EL (cell line): Measurements from ENCODE around the gene ATPAF1.
"Not testable (repeated sequence)": the region's sequence is repeated elsewhere in the genome, so short reads cannot be mapped to it uniquely, and the experiment has no call there.

Source experiments
- DNase-seq: peaks from one replicate; pipeline ENCODE4 v3.0.0-alpha.2; 2016

ATPAF1 gene

GRCh38 chr1:46679789-46680573, 11.8 kb upstream of the ATPAF1 start:
- DNase-seq = no peak

- DNase-seq = no peak
These were observed 9.2 kb upstream of the ATPAF1 start for GRCh38 chr1:46677339-46677738.

GRCh38 chr1:46676531-46676930, 8.4 kb upstream of the ATPAF1 start:
- no peak for DNase-seq

GRCh38 chr1:46675549-46676314, 7.6 kb upstream of the ATPAF1 start:
- DNase-seq = no peak

GRCh38 chr1:46673749-46674182, 5.6 kb upstream of the ATPAF1 start:
- DNase-seq = peak; percentile 66

- no peak for DNase-seq
These were observed 4.5 kb upstream of the ATPAF1 start for GRCh38 chr1:46672696-46673095.

- no peak for DNase-seq
These were observed 3.4 kb upstream of the ATPAF1 start, which contains the start of gene TEX38 for GRCh38 chr1:46671554-46671953. Gene TEX38, plus strand, starts transcription at chr1:46671854. Its CDS starts 81 bp downstream, at chr1:46671935.

GRCh38 chr1:46670134-46670533, 2.0 kb upstream of the ATPAF1 start:
- no peak for DNase-seq

GRCh38 chr1:46665983-46666382, 2.2 kb downstream of the ATPAF1 start:
- no peak for DNase-seq

- DNase-seq = not testable (repeated sequence)
These were observed 5.2 kb downstream of the ATPAF1 start for GRCh38 chr1:46662919-46663318.

- DNase-seq = not testable (repeated sequence)
These were observed 8.0 kb downstream of the ATPAF1 start for GRCh38 chr1:46660116-46660515.

- no peak for DNase-seq
These were observed 8.8 kb downstream of the ATPAF1 start for GRCh38 chr1:46659307-46659870.

- DNase-seq = no peak
These were observed 10.4 kb downstream of the ATPAF1 start for GRCh38 chr1:46657775-46658174.

GRCh38 chr1:46656643-46657042, 11.5 kb downstream of the ATPAF1 start:
- no peak for DNase-seq

- no peak for DNase-seq
These were observed 12.3 kb downstream of the ATPAF1 start for GRCh38 chr1:46655848-46656247.

- not testable (repeated sequence) for DNase-seq
These were observed 13.5 kb downstream of the ATPAF1 start for GRCh38 chr1:46654698-46655097.

GRCh38 chr1:46654012-46654411, 14.2 kb downstream of the ATPAF1 start:
- no peak for DNase-seq

GRCh38 chr1:46653405-46653958, 14.7 kb downstream of the ATPAF1 start:
- DNase-seq = peak; percentile 23

GRCh38 chr1:46652321-46653100, 15.7 kb downstream of the ATPAF1 start:
- no peak for DNase-seq

GRCh38 chr1:46651152-46651551, 17.0 kb downstream of the ATPAF1 start:
- not testable (repeated sequence) for DNase-seq

GRCh38 chr1:46650491-46650890, 17.7 kb downstream of the ATPAF1 start:
- no peak for DNase-seq

GRCh38 chr1:46649764-46650163, 18.4 kb downstream of the ATPAF1 start:
- DNase-seq = no peak

- no peak for DNase-seq
These were observed 20.6 kb downstream of the ATPAF1 start for GRCh38 chr1:46647611-46648010.
